Sigmoid colon (tissue), 7 donors: ENCODE measurements around the gene SERP2. TPM values are rescaled to one million over a fixed set of nuclear protein-coding genes. Genes with fewer than 3 reads are reported as not detected.

Experiments
- DNase-seq: peaks from one replicate; pipeline ENCODE4 v3.0.0-alpha.2; 2019
- H3K27ac ChIP-seq, 4 donors: fragments of 200-600 bp; sonication (generic); one replicate each; pipeline ENCODE4 v1.5.1; 2016 to 2019; ENCODE audit warnings: mild to moderate bottlenecking in 1 of 4
- H3K27me3 ChIP-seq, 3 donors: fragments of 200-600 bp; sonication (generic); one replicate each; pipeline ENCODE4 v1.5.1; 2019; ENCODE audit warnings: mild to moderate bottlenecking in 1 of 3
- H3K36me3 ChIP-seq, 4 donors: fragments of 200-600 bp; sonication (generic); one replicate each; pipeline ENCODE4 v1.5.1; 2016 to 2019
- H3K4me1 ChIP-seq, 4 donors: fragments of 200-600 bp; sonication (generic); one replicate each; pipeline ENCODE4 v1.5.1; 2017 to 2019
- H3K4me3 ChIP-seq, 4 donors: fragments of 200-600 bp; sonication (generic); one replicate each; pipeline ENCODE4 v1.5.1; 2017 to 2019; ENCODE audit warnings: mild to moderate bottlenecking in 2 of 4, moderate library complexity in 1 of 4
- H3K9me3 ChIP-seq, 4 donors: fragments of 200-600 bp in 3 of 4; sonication (generic) in 3 of 4; one replicate each; pipeline versions ENCODE4 v1.5.1 to v1.6.1; 2013 to 2019
- EP300 ChIP-seq, 4 donors: sonication (generic); formaldehyde crosslinking; IDR thresholded peaks; one replicate each; pipeline ENCODE4 v1.6.1; 2017; ENCODE audit warnings: antibody characterized with exemption in 4 of 4
- POLR2A ChIP-seq, 2 donors: fragments of 450-650 bp; IDR thresholded peaks; one replicate each; pipeline ENCODE4 v1.6.1; 2016; ENCODE audit warnings: antibody characterized with exemption in 2 of 2, mild to moderate bottlenecking in 2 of 2, moderate library complexity in 2 of 2
- POLR2AphosphoS5 ChIP-seq, 4 donors: sonication (generic); formaldehyde crosslinking; IDR thresholded peaks; one replicate each; pipeline ENCODE4 v1.6.1; 2017; ENCODE audit warnings: antibody characterized with exemption in 4 of 4
- WGBS, 2 donors: extraction: QIAGEN DNeasy Blood & Tissue Kit; methylation state at CpG; one replicate each; pipeline ENCODE4 v1.1.7; 2013; 5-methylcytosine and 5-hydroxymethylcytosine counted together
- intact Hi-C: fragments of 100-400 bp; cut with DNase I; formaldehyde crosslinking; loops from one replicate; pipeline ENCODE4 v1.15.1; 2023
- polyA plus RNA-seq, 3 donors: library from polyadenylated mRNA; stranded (reverse); fragments of 200-250 nt; gene quantifications; one replicate each; pipeline ENCODE4 v1.2.3, GENCODE V29; 2013
- total RNA-seq, 4 donors: library from RNA; depleted of rRNA; stranded (reverse); fragments of >200 nt; gene quantifications; one replicate each; pipeline ENCODE4 v1.1.0, GENCODE V29; 2016
- TF ChIP-seq, protein P1 (sequence below), 4 experiments: fragments of 450-650 bp in 3 of 4; fragments of 200-600 bp in 1 of 4; IDR thresholded peaks; one replicate each; pipeline ENCODE4 v1.5.1; 2016 to 2019; ENCODE audit warnings: antibody characterized with exemption in 4 of 4, mild to moderate bottlenecking in 3 of 4, moderate library complexity in 2 of 4
- donor health status: healthy with polysubstance abuse.
- donor health status: Bipolar disorder and iron deficiency.
- donor health status: healthy.

SERP2 gene
- total and polyA plus RNA-seq, 7 donors, result 3.2 to 9.6 (median 6.9) TPM

- Histone ChIP-seq H3K4me1 (peaks cover 0 to 28% (median 24%) of the 10 kb centered on the region in 4 donors), H3K36me3 (no peaks in the 10 kb centered on the region), H3K27ac (peak overlapping the region; percentile 65 to 85 (median 80)), H3K27me3 (no peaks in the 10 kb centered on the region), H3K9me3 (no peaks in the 10 kb centered on the region), H3K4me3 (peak overlapping the region in 1 of 4 donors; percentile 7)
- 44 to 63% methylated on average over 7 of the region's 7 CpGs for WGBS, 2 donors
- intact Hi-C loops, result no loop called here
- TF ChIP-seq EP300 (IDR thresholded peaks at IDR 0.05) (no peak), POLR2AphosphoS5 (IDR thresholded peaks at IDR 0.05) (peak; percentile 9 to 48 (median 42))
- DNase-seq, result peak; percentile 95
Observed at GRCh38 chr13:44331912-44332851, 41.4 kb upstream of the SERP2 start.

DNA sequence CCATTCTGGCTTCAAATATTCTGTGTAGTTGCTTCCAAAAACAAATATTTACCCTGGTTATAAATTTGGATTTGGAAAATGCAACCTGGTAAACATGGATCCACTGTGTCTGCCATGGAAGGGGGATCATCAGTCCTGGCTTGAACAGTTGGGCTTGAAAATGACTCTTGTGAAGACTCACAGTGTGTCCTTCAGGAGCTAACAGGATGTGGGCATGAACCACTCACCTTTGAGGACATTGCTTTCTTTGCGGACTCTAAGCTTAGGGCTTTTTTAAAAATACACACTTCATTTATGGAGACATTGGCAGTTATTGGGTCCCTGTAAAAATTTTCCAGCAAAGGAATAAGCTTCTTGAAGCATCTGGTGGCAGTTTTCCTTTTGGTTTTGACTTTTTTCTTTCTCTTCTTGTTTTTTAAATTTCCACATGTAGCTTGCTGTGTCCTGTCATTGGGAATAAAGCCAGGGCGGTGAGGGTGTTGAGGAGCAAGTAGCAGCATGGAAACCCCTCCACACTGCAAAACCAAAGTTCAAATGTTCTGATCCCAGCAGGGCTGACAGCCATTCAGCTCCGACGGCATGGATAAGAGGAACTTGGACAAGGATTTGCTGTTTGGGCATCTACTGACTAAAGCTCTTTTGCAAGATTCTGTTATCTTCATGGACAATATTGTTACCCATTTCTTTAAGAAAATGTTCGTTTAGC, 39.5 kb upstream of the SERP2 start:
- Histone ChIP-seq H3K4me1 (peaks cover 0 to 28% (median 24%) of the 10 kb centered on the region in 4 donors), H3K36me3 (no peaks in the 10 kb centered on the region), H3K27ac (no peak overlapping the region), H3K9me3 (no peaks in the 10 kb centered on the region), H3K4me3 (no peak overlapping the region), H3K27me3 (no peaks in the 10 kb centered on the region)
- TF ChIP-seq, protein P1, sequence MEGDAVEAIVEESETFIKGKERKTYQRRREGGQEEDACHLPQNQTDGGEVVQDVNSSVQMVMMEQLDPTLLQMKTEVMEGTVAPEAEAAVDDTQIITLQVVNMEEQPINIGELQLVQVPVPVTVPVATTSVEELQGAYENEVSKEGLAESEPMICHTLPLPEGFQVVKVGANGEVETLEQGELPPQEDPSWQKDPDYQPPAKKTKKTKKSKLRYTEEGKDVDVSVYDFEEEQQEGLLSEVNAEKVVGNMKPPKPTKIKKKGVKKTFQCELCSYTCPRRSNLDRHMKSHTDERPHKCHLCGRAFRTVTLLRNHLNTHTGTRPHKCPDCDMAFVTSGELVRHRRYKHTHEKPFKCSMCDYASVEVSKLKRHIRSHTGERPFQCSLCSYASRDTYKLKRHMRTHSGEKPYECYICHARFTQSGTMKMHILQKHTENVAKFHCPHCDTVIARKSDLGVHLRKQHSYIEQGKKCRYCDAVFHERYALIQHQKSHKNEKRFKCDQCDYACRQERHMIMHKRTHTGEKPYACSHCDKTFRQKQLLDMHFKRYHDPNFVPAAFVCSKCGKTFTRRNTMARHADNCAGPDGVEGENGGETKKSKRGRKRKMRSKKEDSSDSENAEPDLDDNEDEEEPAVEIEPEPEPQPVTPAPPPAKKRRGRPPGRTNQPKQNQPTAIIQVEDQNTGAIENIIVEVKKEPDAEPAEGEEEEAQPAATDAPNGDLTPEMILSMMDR (IDR thresholded peaks at IDR 0.05), result no peak
- TF ChIP-seq EP300 (IDR thresholded peaks at IDR 0.05) (no peak), POLR2AphosphoS5 (IDR thresholded peaks at IDR 0.05) (no peak), POLR2A (IDR thresholded peaks at IDR 0.05) (no peak)
- intact Hi-C loops, result no loop called here
- 87 to 88% methylated on average over 5 of the region's 5 CpGs for WGBS, 2 donors
- DNase-seq, result no peak

- DNase-seq, result no peak
- Histone ChIP-seq H3K4me3 (no peak overlapping the region), H3K4me1 (peaks cover 0 to 28% (median 24%) of the 10 kb centered on the region in 4 donors), H3K9me3 (no peaks in the 10 kb centered on the region), H3K27ac (no peak overlapping the region), H3K27me3 (no peaks in the 10 kb centered on the region), H3K36me3 (no peaks in the 10 kb centered on the region)
- TF ChIP-seq, protein P1 (IDR thresholded peaks at IDR 0.05), result no peak
- TF ChIP-seq EP300 (IDR thresholded peaks at IDR 0.05), result no peak
- TF ChIP-seq POLR2AphosphoS5 (IDR thresholded peaks at IDR 0.05), result no peak
- WGBS, 2 donors, result 89 to 91% methylated on average over 2 of the region's 2 CpGs
- intact Hi-C loops, result no loop called here
Observed at GRCh38 chr13:44334751-44335150, 38.9 kb upstream of the SERP2 start.

DNA sequence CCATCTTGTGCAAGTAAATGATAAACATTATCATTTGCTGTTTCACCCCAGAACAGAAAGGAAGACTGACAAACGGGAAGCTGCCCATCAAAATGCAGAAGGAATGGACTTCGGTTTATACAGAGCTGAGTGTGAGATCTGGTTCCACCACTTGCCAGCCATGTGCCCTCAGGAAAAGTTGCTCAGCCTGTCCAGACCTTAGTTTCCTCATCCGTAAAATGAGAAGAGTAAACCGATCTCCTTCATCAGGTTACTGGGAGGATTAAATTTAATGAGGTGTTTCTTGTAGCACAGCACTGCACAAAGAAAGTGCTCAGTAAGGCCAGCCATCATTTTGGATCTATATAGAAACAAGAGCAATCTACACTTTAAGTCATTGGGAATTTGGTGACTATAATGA, 36.7 kb upstream of the SERP2 start:
- TF ChIP-seq EP300 (IDR thresholded peaks at IDR 0.05) (no peak), POLR2A (IDR thresholded peaks at IDR 0.05) (no peak), POLR2AphosphoS5 (IDR thresholded peaks at IDR 0.05) (no peak)
- TF ChIP-seq, protein P1 (IDR thresholded peaks at IDR 0.05), result no peak
- Histone ChIP-seq H3K27ac (no peak overlapping the region), H3K36me3 (no peaks in the 10 kb centered on the region), H3K9me3 (no peaks in the 10 kb centered on the region), H3K27me3 (no peaks in the 10 kb centered on the region), H3K4me3 (no peak overlapping the region), H3K4me1 (peaks cover 0 to 14% (median 11%) of the 10 kb centered on the region in 4 donors)
- WGBS, 2 donors, result 86 to 87% methylated on average over 4 of the region's 4 CpGs
- DNase-seq, result no peak
- intact Hi-C loops, result no loop called here

GRCh38 chr13:44337581-44337980, 36.0 kb upstream of the SERP2 start:
- H3K27ac ChIP-seq, result no peak overlapping the region
- H3K4me1 ChIP-seq, result peaks cover 0 to 7% (median 4%) of the 10 kb centered on the region in 4 donors
- H3K27me3 ChIP-seq, result no peaks in the 10 kb centered on the region
- no peak for TF ChIP-seq EP300 (IDR thresholded peaks at IDR 0.05)
- no peak for TF ChIP-seq POLR2AphosphoS5 (IDR thresholded peaks at IDR 0.05)
- no peak for TF ChIP-seq POLR2A (IDR thresholded peaks at IDR 0.05)
- TF ChIP-seq, protein P1 (IDR thresholded peaks at IDR 0.05), result no peak
- H3K4me3 ChIP-seq, result no peak overlapping the region
- intact Hi-C loops, result no loop called here
- no peaks in the 10 kb centered on the region for H3K36me3 ChIP-seq
- no peak for DNase-seq
- no peaks in the 10 kb centered on the region for H3K9me3 ChIP-seq
- 84 to 90% methylated on average over 4 of the region's 4 CpGs for WGBS, 2 donors
